ENCODE results near the gene PRR5.
A peak's percentile ranks its signal among the peaks of the same experiment; 100 is the strongest.

Gene PRR5

DNA sequence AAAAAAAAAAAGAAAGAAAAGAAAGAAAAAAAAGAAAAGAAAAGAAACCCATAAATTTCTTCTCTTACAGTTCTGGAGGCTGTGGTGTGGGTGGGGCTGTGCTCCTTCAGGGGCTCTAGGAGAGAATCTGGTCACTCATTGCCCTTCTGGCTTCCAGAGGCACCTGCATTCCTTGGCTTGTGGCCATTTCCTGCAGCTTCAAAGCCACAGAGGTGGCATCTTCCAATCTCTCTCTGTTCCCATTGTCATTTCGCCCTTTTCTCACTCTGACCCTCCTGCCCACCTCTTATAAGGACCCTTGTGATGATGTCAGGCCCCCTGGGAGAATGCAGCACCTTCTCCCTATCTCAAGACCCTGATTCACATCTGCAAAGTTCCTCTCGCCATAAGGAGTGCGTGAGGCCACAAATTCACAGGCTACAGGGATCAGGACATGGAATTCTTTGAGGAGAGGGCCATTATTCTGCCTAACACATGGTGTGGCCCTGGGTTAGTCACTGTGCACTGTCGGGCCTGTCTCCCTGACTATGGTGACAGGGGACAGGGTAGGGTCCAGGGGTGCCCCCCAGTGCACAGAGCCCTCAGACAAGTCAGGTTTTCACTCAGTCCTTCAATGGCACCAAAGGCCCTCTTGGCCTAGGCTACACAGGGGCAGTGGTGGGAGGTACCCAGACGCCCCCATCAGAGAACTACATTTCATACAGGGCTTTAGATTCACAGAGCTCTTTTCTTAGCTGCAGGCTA, 38.6 kb upstream of the PRR5 start:
- DNase-seq (ENCODE audit: low read depth, low spot score) = no peak
- no peak overlapping the region for H3K4me3 ChIP-seq
- TF ChIP-seq EZH2 (IDR thresholded peaks at IDR 0.05) (no peak), POLR2AphosphoS5 (IDR thresholded peaks at IDR 0.05; ENCODE audit: borderline replicate concordance, low read depth, low read length) (no peak), FOXP2 (optimal IDR thresholded peaks at IDR 0.05; ENCODE audit: control extremely low read depth, extremely low read length, insufficient read depth) (no peak)
- no peaks in the 10 kb centered on the region for H3K9me3 ChIP-seq (ENCODE audit: low read depth, low read length)
- no peaks in the 10 kb centered on the region for H3K36me3 ChIP-seq (ENCODE audit: insufficient read depth, low read length)
- no peak overlapping the region for H3K9ac ChIP-seq (ENCODE audit: insufficient read length)
- no peak overlapping the region for H3K27ac ChIP-seq

- H3K4me3 ChIP-seq = no peak overlapping the region
- TF ChIP-seq POLR2AphosphoS5 (IDR thresholded peaks at IDR 0.05; ENCODE audit: borderline replicate concordance, low read depth, low read length) = no peak
- no peak for TF ChIP-seq FOXP2 (optimal IDR thresholded peaks at IDR 0.05; ENCODE audit: control extremely low read depth, extremely low read length, insufficient read depth)
- no peak for TF ChIP-seq EZH2 (IDR thresholded peaks at IDR 0.05)
- H3K27ac ChIP-seq = no peak overlapping the region
- no peak overlapping the region for H3K9ac ChIP-seq (ENCODE audit: insufficient read length)
- H3K36me3 ChIP-seq (ENCODE audit: insufficient read depth, low read length) = no peaks in the 10 kb centered on the region
- DNase-seq (ENCODE audit: low read depth, low spot score) = no peak
- no peaks in the 10 kb centered on the region for H3K9me3 ChIP-seq (ENCODE audit: low read depth, low read length)
Observed at GRCh38 chr22:44664149-44664548, 37.9 kb upstream of the PRR5 start.

DNA sequence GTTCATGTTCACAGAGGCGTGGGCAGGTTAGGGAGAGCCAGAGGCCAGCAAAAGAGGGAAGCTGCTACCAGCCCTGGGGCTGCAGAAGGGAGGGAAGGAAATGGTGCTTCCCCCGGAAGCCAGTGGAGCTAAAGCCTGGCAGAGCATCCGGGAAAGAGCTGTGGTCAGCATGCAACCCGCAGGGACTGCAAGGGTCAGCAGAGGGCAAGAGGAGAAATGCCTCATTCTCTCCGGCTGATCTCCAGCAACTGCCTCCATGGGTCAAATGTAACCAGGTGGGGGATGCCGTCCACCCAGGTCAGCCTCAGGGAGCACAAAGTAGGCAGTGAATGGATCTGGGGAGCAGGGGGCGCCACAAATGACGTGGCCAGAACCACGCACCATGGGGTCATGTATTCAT, 36.9 kb upstream of the PRR5 start:
- TF ChIP-seq FOXP2 (optimal IDR thresholded peaks at IDR 0.05; ENCODE audit: control extremely low read depth, extremely low read length, insufficient read depth) (no peak), EZH2 (IDR thresholded peaks at IDR 0.05) (no peak), POLR2AphosphoS5 (IDR thresholded peaks at IDR 0.05; ENCODE audit: borderline replicate concordance, low read depth, low read length) (no peak)
- no peak for DNase-seq (ENCODE audit: low read depth, low spot score)
- Histone ChIP-seq H3K9me3 (ENCODE audit: low read depth, low read length) (no peaks in the 10 kb centered on the region), H3K4me3 (no peak overlapping the region), H3K27ac (no peak overlapping the region), H3K36me3 (ENCODE audit: insufficient read depth, low read length) (no peaks in the 10 kb centered on the region), H3K9ac (ENCODE audit: insufficient read length) (no peak overlapping the region)

DNA sequence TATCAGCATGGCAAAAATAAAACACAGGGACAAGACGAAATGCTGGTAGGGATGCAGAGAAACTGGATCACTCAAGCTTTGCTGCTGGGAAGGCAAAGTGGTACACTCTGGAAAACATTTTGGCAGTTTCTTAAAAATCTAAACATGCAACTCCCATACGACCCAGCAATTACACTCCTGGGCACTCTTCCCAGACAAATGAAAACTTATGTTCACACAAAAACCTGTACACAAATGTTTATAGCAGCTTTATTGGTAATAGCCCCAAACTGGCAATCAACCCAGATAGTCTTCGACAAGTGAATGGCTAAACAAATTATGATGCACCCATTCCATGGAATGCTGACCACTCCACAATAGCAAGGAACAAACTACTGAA, 35.8 kb upstream of the PRR5 start:
- H3K36me3 ChIP-seq (ENCODE audit: insufficient read depth, low read length) = no peaks in the 10 kb centered on the region
- no peak overlapping the region for H3K27ac ChIP-seq
- TF ChIP-seq FOXP2 (optimal IDR thresholded peaks at IDR 0.05; ENCODE audit: control extremely low read depth, extremely low read length, insufficient read depth) (no peak), POLR2AphosphoS5 (IDR thresholded peaks at IDR 0.05; ENCODE audit: borderline replicate concordance, low read depth, low read length) (no peak), EZH2 (IDR thresholded peaks at IDR 0.05) (no peak)
- H3K9me3 ChIP-seq (ENCODE audit: low read depth, low read length) = no peaks in the 10 kb centered on the region
- no peak overlapping the region for H3K9ac ChIP-seq (ENCODE audit: insufficient read length)
- H3K4me3 ChIP-seq = no peak overlapping the region
- DNase-seq (ENCODE audit: low read depth, low spot score) = no peak

GRCh38 chr22:44667276-44667675, 34.7 kb upstream of the PRR5 start:
- Histone ChIP-seq H3K9ac (ENCODE audit: insufficient read length) (no peak overlapping the region), H3K9me3 (ENCODE audit: low read depth, low read length) (no peaks in the 10 kb centered on the region), H3K27ac (no peak overlapping the region), H3K36me3 (ENCODE audit: insufficient read depth, low read length) (no peaks in the 10 kb centered on the region), H3K4me3 (no peak overlapping the region)
- DNase-seq (ENCODE audit: low read depth, low spot score) = no peak
- TF ChIP-seq EZH2 (IDR thresholded peaks at IDR 0.05) (no peak), POLR2AphosphoS5 (IDR thresholded peaks at IDR 0.05; ENCODE audit: borderline replicate concordance, low read depth, low read length) (no peak), FOXP2 (optimal IDR thresholded peaks at IDR 0.05; ENCODE audit: control extremely low read depth, extremely low read length, insufficient read depth) (no peak)

DNA sequence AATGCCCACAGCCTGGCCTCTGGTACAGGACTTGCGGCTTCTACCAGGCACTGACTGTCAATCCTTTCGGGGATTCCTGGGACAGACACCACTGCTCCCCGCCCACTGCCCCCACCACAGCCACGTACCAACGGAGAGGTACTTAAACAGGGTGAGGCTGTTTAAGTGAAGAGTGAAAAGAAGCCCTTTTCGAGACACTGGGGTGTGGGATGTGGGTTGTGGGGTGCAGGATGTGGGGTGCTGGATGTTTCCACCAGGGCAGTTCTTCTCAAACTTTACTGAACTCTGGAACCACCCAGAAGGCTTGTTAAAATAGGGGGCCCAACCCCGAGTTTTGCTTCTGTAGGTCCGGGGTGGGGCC, 34.2 kb upstream of the PRR5 start:
- no peaks in the 10 kb centered on the region for H3K36me3 ChIP-seq (ENCODE audit: insufficient read depth, low read length)
- H3K4me3 ChIP-seq = peak overlapping the region; percentile 58; the same call in 1 of the 2 replicates
- no peak for DNase-seq (ENCODE audit: low read depth, low spot score)
- H3K9me3 ChIP-seq (ENCODE audit: low read depth, low read length) = no peaks in the 10 kb centered on the region
- H3K9ac ChIP-seq (ENCODE audit: insufficient read length) = no peak overlapping the region
- H3K27ac ChIP-seq = no peak overlapping the region
- no peak for TF ChIP-seq POLR2AphosphoS5 (IDR thresholded peaks at IDR 0.05; ENCODE audit: borderline replicate concordance, low read depth, low read length)

- no peak overlapping the region for H3K27ac ChIP-seq
- no peaks in the 10 kb centered on the region for H3K9me3 ChIP-seq (ENCODE audit: low read depth, low read length)
- no peak for DNase-seq (ENCODE audit: low read depth, low spot score)
- no peak overlapping the region for H3K9ac ChIP-seq (ENCODE audit: insufficient read length)
- H3K36me3 ChIP-seq (ENCODE audit: insufficient read depth, low read length) = no peaks in the 10 kb centered on the region
- TF ChIP-seq POLR2AphosphoS5 (IDR thresholded peaks at IDR 0.05; ENCODE audit: borderline replicate concordance, low read depth, low read length) (no peak), FOXP2 (optimal IDR thresholded peaks at IDR 0.05; ENCODE audit: control extremely low read depth, extremely low read length, insufficient read depth) (no peak), EZH2 (IDR thresholded peaks at IDR 0.05) (no peak)
- H3K4me3 ChIP-seq = peak overlapping the region; percentile 70
Observed at GRCh38 chr22:44668190-44668885, 33.7 kb upstream of the PRR5 start.

GRCh38 chr22:44668886-44669521, 33.0 kb upstream of the PRR5 start:
- TF ChIP-seq FOXP2 (optimal IDR thresholded peaks at IDR 0.05; ENCODE audit: control extremely low read depth, extremely low read length, insufficient read depth) (no peak), POLR2AphosphoS5 (IDR thresholded peaks at IDR 0.05; ENCODE audit: borderline replicate concordance, low read depth, low read length) (no peak), EZH2 (IDR thresholded peaks at IDR 0.05) (no peak)
- peak overlapping the region; percentile 70 for H3K4me3 ChIP-seq
- no peak overlapping the region for H3K9ac ChIP-seq (ENCODE audit: insufficient read length)
- no peak for DNase-seq (ENCODE audit: low read depth, low spot score)
- no peak overlapping the region for H3K27ac ChIP-seq
- no peaks in the 10 kb centered on the region for H3K9me3 ChIP-seq (ENCODE audit: low read depth, low read length)
- no peaks in the 10 kb centered on the region for H3K36me3 ChIP-seq (ENCODE audit: insufficient read depth, low read length)
